Eye (tissue), 1 donor: ENCODE results near the gene PGLYRP2.
A peak's percentile ranks its signal among the peaks of the same experiment; 100 is the strongest.

Source experiments
- DNase-seq: peaks from one replicate; pipeline ENCODE4 v3.0.0-alpha.2; 2015

Gene PGLYRP2

DNA sequence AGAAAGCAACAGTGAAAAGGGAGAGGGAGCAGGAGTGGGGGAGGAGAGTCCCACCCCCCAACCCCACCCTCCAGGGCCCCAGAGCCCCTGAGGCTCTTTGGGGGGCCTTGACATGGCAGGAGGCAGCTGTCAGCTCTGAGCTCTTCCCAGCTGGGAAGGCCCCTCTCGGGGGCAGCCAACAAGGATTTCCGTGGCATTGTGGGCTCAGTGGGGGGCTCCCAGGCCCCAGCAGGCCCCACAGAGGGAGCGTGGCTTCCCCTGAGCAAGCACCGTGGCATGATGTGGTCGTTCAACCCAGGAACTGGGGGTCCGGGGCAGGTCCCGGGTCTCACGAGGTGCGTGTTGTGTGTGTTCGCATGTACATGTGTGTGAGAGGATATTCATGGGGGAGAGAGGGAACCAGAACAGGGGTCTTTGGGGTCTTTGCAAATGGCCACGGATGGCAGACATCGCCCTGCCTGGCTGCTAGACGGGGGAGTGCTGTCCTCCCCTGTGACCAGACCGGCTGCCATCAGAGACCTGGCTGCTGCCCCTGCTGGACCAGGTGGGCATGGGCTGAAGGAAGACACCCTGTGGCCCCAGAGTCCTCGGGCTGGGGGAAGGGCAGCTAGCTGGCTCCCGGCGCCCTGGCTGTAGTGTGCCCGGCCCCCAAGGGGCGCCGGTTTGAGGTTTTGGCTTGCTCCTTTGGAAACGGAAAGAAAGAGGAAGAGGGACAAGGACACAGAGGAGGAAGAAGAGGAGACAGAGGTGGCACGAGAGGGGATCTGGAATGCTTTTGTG lies 56.8 kb downstream of the PGLYRP2 start:
- DNase-seq = no peak

DNA sequence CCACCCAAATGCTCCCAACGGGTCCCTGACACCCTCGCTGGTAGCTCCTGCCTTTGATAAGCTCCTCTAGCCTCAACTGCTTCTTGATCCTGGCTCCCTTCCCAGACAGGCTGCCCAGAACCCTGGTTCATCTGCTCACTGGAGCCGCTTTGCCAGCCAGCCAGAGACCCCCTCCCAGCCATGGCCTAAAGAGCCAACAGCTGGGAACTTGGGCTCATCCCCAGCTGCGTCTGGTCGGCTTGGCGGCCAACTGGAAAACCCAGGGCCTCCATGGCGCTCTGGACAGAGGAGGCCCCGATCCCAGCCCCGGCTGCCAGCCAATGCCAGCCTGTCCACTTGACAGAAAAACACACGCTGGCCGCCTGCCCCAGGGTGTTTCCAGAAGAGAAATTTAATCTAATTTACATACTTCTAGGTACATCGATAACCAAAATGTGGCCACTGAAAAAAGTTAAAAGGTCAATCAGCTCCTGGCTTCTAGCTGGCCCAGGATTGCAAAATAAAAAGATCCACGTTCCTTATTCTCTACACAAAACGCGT lies 57.5 kb downstream of the PGLYRP2 start:
- peak; percentile 14 for DNase-seq

DNA sequence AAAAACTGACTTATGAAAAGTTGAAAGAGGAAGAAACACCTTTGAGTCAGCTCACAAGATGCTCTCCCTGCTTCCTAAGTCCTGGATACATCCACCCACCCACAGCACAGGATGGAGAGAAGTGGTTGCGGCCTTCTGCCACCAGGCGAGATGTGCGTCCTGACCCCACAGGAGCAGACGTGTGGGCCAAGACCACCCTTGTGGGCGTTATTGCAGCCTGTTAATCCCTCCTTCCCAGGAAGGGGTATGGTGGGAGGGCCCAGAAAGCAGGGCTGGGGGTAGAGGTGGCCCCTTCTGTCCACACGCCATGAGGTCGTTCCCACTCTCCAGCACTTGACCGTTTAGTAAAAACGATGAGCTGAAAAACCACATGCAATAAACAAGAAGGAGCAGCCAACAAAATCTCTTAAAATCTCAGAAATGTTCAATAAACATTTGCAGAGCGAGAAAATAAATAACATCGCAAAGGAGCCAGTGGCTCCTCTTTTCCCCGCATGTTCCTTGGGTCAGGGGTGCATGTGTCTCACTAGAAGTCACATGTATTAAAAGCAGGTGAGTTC lies 58.1 kb downstream of the PGLYRP2 start:
- no peak for DNase-seq

DNA sequence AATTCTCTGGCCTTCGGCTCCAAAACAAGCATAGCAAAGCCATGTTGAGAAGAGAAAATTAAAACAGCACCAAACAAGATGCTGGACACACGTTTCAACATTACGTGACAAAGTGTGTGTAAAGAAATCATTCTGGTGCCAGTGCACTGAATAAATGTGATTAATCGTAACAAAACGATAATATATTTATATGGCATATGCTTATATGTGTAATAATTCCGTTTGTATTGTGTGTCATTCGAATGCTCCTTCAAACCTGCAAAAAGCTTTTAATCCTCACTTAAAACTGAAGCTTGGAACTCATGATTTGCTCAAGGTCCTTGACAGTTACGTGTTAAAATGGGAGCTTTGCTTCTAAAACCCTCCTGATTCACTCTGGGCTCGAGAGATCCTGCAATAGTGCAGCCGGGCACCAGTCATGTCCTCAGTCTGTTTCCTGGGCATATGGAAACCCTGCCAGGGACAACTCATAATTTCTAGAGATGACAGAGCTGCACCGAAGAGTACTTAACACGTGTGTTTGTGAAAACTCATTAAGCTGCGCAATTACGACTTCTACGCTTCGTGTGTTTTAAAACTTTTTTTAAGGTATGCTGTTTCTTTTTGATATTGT lies 59.8 kb downstream of the PGLYRP2 start:
- no peak for DNase-seq
